HG03139 (cell line): Measurements from ENCODE around the gene ELAVL1.

Experiments
- ATAC-seq: cut with Tn5 transposase; IDR thresholded peaks from one replicate; pipeline ENCODE4 v1.9.1; 2021; ENCODE audit not compliant: unreplicated experiment

Gene ELAVL1

GRCh38 chr19:7914598-7915045 lies 90.8 kb downstream of the ELAVL1 start, which contains the start of gene TGFBR3L:
TGFBR3L (plus strand) TSS chr19:7914830.
- no peak for ATAC-seq

- ATAC-seq: no peak
These were observed 91.3 kb downstream of the ELAVL1 start for GRCh38 chr19:7914099-7914498.

- no peak for ATAC-seq
These were observed 91.8 kb downstream of the ELAVL1 start for GRCh38 chr19:7913652-7914051.

- no peak for ATAC-seq
These were observed 92.5 kb downstream of the ELAVL1 start for GRCh38 chr19:7912697-7913564.

- ATAC-seq: no peak
These were observed 93.2 kb downstream of the ELAVL1 start for GRCh38 chr19:7912144-7912696.

- no peak for ATAC-seq
These were observed 93.8 kb downstream of the ELAVL1 start for GRCh38 chr19:7911508-7912143.

- no peak for ATAC-seq
These were observed 94.9 kb downstream of the ELAVL1 start for GRCh38 chr19:7910321-7911161.

- ATAC-seq: no peak
These were observed 95.9 kb downstream of the ELAVL1 start for GRCh38 chr19:7909471-7910067.

- no peak for ATAC-seq
These were observed 96.5 kb downstream of the ELAVL1 start for GRCh38 chr19:7908742-7909461.
